ENCODE measurements around the gene CCDC50.

Gene CCDC50

GRCh38 chr3:191420771-191421170 lies 91.6 kb downstream of the CCDC50 start:
- no peak for DNase-seq (ENCODE audit: low read depth in 2 of 2)

- no peak for DNase-seq (ENCODE audit: low read depth in 2 of 2)
Observed at GRCh38 chr3:191424881-191425280, 95.7 kb downstream of the CCDC50 start.

GRCh38 chr3:191425322-191425734 lies 96.1 kb downstream of the CCDC50 start:
- DNase-seq (ENCODE audit: low read depth in 2 of 2), result no peak

GRCh38 chr3:191426311-191426710 lies 97.1 kb downstream of the CCDC50 start:
- no peak for DNase-seq (ENCODE audit: low read depth in 2 of 2)

- DNase-seq (ENCODE audit: low read depth in 2 of 2), result no peak
Observed at GRCh38 chr3:191428177-191428576, 99.0 kb downstream of the CCDC50 start.

- no peak for DNase-seq (ENCODE audit: low read depth in 2 of 2)
Observed at GRCh38 chr3:191430103-191430502, 100.9 kb downstream of the CCDC50 start.

GRCh38 chr3:191431160-191431822 lies 102.1 kb downstream of the CCDC50 start:
- no peak for DNase-seq (ENCODE audit: low read depth in 2 of 2)

- DNase-seq (ENCODE audit: low read depth in 2 of 2), result no peak
Observed at GRCh38 chr3:191432162-191432561, 103.0 kb downstream of the CCDC50 start.

GRCh38 chr3:191434024-191434423 lies 104.8 kb downstream of the CCDC50 start:
- DNase-seq (ENCODE audit: low read depth in 2 of 2), result no peak

- no peak for DNase-seq (ENCODE audit: low read depth in 2 of 2)
Observed at GRCh38 chr3:191435981-191436380, 106.8 kb downstream of the CCDC50 start.

GRCh38 chr3:191438150-191438814 lies 109.1 kb downstream of the CCDC50 start:
- no peak for DNase-seq (ENCODE audit: low read depth in 2 of 2)

GRCh38 chr3:191440532-191440931 lies 111.3 kb downstream of the CCDC50 start:
- DNase-seq (ENCODE audit: low read depth in 2 of 2), result no peak

- no peak for DNase-seq (ENCODE audit: low read depth in 2 of 2)
Observed at GRCh38 chr3:191441687-191442086, 112.5 kb downstream of the CCDC50 start.

- no peak for DNase-seq (ENCODE audit: low read depth in 2 of 2)
Observed at GRCh38 chr3:191444569-191444968, 115.4 kb downstream of the CCDC50 start.
